HepG2 (cell line): Measurements from ENCODE around the gene SLC1A5. TPM values are rescaled to one million over a fixed set of nuclear protein-coding genes. Genes with fewer than 3 reads are reported as not detected.

Source experiments
- ATAC-seq: fragments of 200-7000 bp; cut with Tn5 transposase; 3 replicates; pipeline ENCODE4 v1.9.1; 2020; ENCODE audit warnings: mild to moderate bottlenecking, moderate library complexity
- BruUV-seq: library from RNA; stranded (reverse); fragments of 400-500 nt; replicated peaks from 2 replicates; lab custom pipeline; 2021; lab: Mats Ljungman, UMichigan
- CTCF ChIA-PET: fragments of 300-600 bp; formaldehyde crosslinking; extraction: SDS; loops from one replicate; lab custom pipeline; 2021; ENCODE audit warnings: low total read pairs, inconsistent platforms, low intra/inter-chr PET ratio; lab: Yijun Ruan, JAX
- POLR2A ChIA-PET: fragments of 350-600 bp; sonication (Branson Sonifier 250); formaldehyde crosslinking; loops from one replicate; lab custom pipeline; 2020; ENCODE audit warnings: antibody characterized with exemption, inconsistent platforms; lab: Yijun Ruan, JAX
- DNase-seq: peaks from one replicate; pipeline ENCODE4 v3.0.0-alpha.2; 2015; ENCODE audit warnings: low spot score
- FAIRE-seq: peaks from 3 replicates; lab custom pipeline; 2011; peaks lifted over from hg19 to GRCh38; lab: Jason Lieb, UNC
- H2AFZ ChIP-seq: one replicate; pipeline ENCODE4 v1.6.1; 2011; ENCODE audit warnings: low read length, inconsistent platforms
- H3K27ac ChIP-seq: fragments of 300-600 bp; 3 replicates; pipeline ENCODE4 v1.8.0; 2011; ENCODE audit warnings: mixed run types, mild to moderate bottlenecking, mixed read lengths, low read length, inconsistent platforms; ENCODE audit not compliant: insufficient read depth; ENCODE audit errors: extremely low read length
- H3K27me3 ChIP-seq, 2 experiments: fragments of 200-600 bp in 1 of 2; 2 replicates in 1 of 2; 3 replicates in 1 of 2; pipeline versions ENCODE4 v1.6.0 to v1.8.0; 2011; ENCODE audit warnings: low read length in 2 of 2, mild to moderate bottlenecking in 2 of 2, moderate library complexity in 2 of 2, inconsistent platforms in 1 of 2; ENCODE audit not compliant: insufficient read depth in 2 of 2, control insufficient read depth in 1 of 2
- H3K36me3 ChIP-seq, 2 experiments: fragments of 200-600 bp in 1 of 2; replicated peaks in 1 of 2; 2 replicates in 1 of 2; 3 replicates in 1 of 2; pipeline versions ENCODE4 v1.5.1 to v1.8.0; 2011; ENCODE audit warnings: low read length in 2 of 2, inconsistent platforms in 1 of 2; ENCODE audit not compliant: insufficient read depth in 2 of 2, control insufficient read depth in 1 of 2
- H3K4me1 ChIP-seq: 2 replicates; pipeline ENCODE4 v1.5.1; 2012; ENCODE audit warnings: low read length, inconsistent platforms; ENCODE audit not compliant: insufficient read depth
- H3K4me2 ChIP-seq: 2 replicates; pipeline ENCODE4 v1.6.0; 2011; ENCODE audit warnings: low read depth, low read length, inconsistent platforms
- H3K4me3 ChIP-seq, 3 experiments: fragments of 200-600 bp in 1 of 3; sonication (generic), shearing (Covaris generic) in 1 of 3; replicated peaks in 1 of 3; 2 replicates each; pipeline ENCODE4 v1.5.1; 2011 to 2016; ENCODE audit warnings: low read length in 3 of 3, inconsistent platforms in 2 of 3, low read depth in 2 of 3, mild to moderate bottlenecking in 2 of 3, control low read depth in 1 of 3, mixed read lengths in 1 of 3; ENCODE audit not compliant: insufficient read depth in 1 of 3
- H3K79me2 ChIP-seq: one replicate; pipeline ENCODE4 v1.6.1; 2011; ENCODE audit warnings: low read length, inconsistent platforms; ENCODE audit not compliant: insufficient read depth
- H3K9ac ChIP-seq: 2 replicates; pipeline ENCODE4 v1.6.0; 2011; ENCODE audit warnings: mild to moderate bottlenecking, low read depth, low read length, inconsistent platforms; ENCODE audit not compliant: insufficient read depth
- H3K9me3 ChIP-seq: 2 replicates; pipeline ENCODE4 v1.5.1; 2012; ENCODE audit warnings: mild to moderate bottlenecking, low read length
- H4K20me1 ChIP-seq: 2 replicates; pipeline ENCODE4 v1.6.0; 2011; ENCODE audit warnings: inconsistent platforms, mild to moderate bottlenecking, low read length, moderate library complexity; ENCODE audit not compliant: insufficient read depth
- AHR ChIP-seq: IDR thresholded peaks from 2 replicates; pipeline ENCODE4 v1.6.1; 2018; ENCODE audit warnings: missing genetic modification reagents, missing compliant biosample characterization
- HNRNPL ChIP-seq: fragments of 200-400 bp; formaldehyde crosslinking; IDR thresholded peaks from 2 replicates; pipeline ENCODE4 v1.6.1; 2017; ENCODE audit warnings: mild to moderate bottlenecking, low read depth, low read length
- MTA1 ChIP-seq: sonication (generic); formaldehyde crosslinking; IDR thresholded peaks from 2 replicates; pipeline ENCODE4 v1.4.0; 2020; ENCODE audit warnings: missing genetic modification reagents, mild to moderate bottlenecking, borderline replicate concordance
- PCBP1 ChIP-seq: fragments of 200-400 bp; formaldehyde crosslinking; IDR thresholded peaks from 2 replicates; pipeline ENCODE4 v1.6.1; 2017; ENCODE audit warnings: mild to moderate bottlenecking, low read depth, low read length, borderline replicate concordance
- PCBP2 ChIP-seq: fragments of 200-400 bp; formaldehyde crosslinking; optimal IDR thresholded peaks from 2 replicates; pipeline ENCODE3; 2018; ENCODE audit warnings: low read length, low read depth; ENCODE audit not compliant: poor library complexity, severe bottlenecking
- SAP130 ChIP-seq: IDR thresholded peaks from 2 replicates; pipeline ENCODE4 v1.6.1; 2016; ENCODE audit warnings: low read depth
- SRSF1 ChIP-seq: fragments of 200-400 bp; formaldehyde crosslinking; optimal IDR thresholded peaks from 2 replicates; pipeline ENCODE3; 2017; ENCODE audit warnings: mild to moderate bottlenecking, low read depth, low read length, moderate library complexity
- TCF7 ChIP-seq: sonication (generic); IDR thresholded peaks from 2 replicates; pipeline ENCODE4 v1.6.1; 2016; ENCODE audit warnings: antibody characterized with exemption, low read depth
- ZNF263 ChIP-seq: sonication (generic); formaldehyde crosslinking; IDR thresholded peaks from 2 replicates; pipeline ENCODE4 v1.4.0; 2020; ENCODE audit warnings: missing genetic modification reagents
- ZNF761 ChIP-seq: sonication (generic); formaldehyde crosslinking; conservative IDR thresholded peaks from 2 replicates; pipeline ENCODE4 v1.4.0; 2020; ENCODE audit warnings: mild to moderate bottlenecking, missing genetic modification reagents
- ZSCAN12 ChIP-seq: sonication (generic); formaldehyde crosslinking; IDR thresholded peaks from 2 replicates; pipeline ENCODE4 v1.9.0; 2021; ENCODE audit warnings: mild to moderate bottlenecking, missing genetic modification reagents
- WGBS: methylation state at CpG from one replicate; pipeline ENCODE4 v1.1.6; 2017; ENCODE audit warnings: low lambda C conversion rate; 5-methylcytosine and 5-hydroxymethylcytosine counted together
- in situ Hi-C: cut with HindIII; loops from 2 replicates; pipeline ENCODE4 v1.10.0; 2017; ENCODE audit warnings: low pct_unique_long_range_greater_than_20kb; ENCODE audit not compliant: extremely low pct_ligation_motif_present
- intact Hi-C: fragments of 100-400 bp; cut with micrococcal nuclease; formaldehyde crosslinking; loops from one replicate; pipeline ENCODE4 v1.10.0; 2022; ENCODE audit not compliant: unreplicated experiment
- polyA plus RNA-seq, 8 experiments: library from polyadenylated mRNA; depleted of rRNA in 3 of 8; stranded (reverse) in 7 of 8; unstranded in 1 of 8; fragments of >200 nt; fragmentation: Illumina TruSeq in 4 of 8; extraction: Trizol in 4 of 8; gene quantifications; 2 replicates each; pipeline versions ENCODE4 v1.2.1 to v1.2.3, GENCODE V29; 2011 to 2016; ENCODE audit warnings: low read depth in 4 of 8, missing spikeins in 1 of 8, mixed read lengths in 1 of 8; ENCODE audit not compliant: insufficient read depth in 1 of 8
- total RNA-seq, 5 experiments: library from RNA; depleted of rRNA; stranded (reverse); fragments of >200 nt; fragmentation: Illumina TruSeq; extraction: Trizol; gene quantifications; 2 replicates each; pipeline ENCODE4 v1.2.3, GENCODE V29; 2016; ENCODE audit warnings: low read depth in 1 of 5
- TF ChIP-seq, protein P1 (sequence below): sonication (generic); formaldehyde crosslinking; IDR thresholded peaks from 2 replicates; pipeline ENCODE4 v1.5.0; 2020; ENCODE audit warnings: mild to moderate bottlenecking, missing genetic modification reagents
- TF ChIP-seq, protein P2 (sequence below): sonication (generic); formaldehyde crosslinking; IDR thresholded peaks from 2 replicates; pipeline ENCODE4 v1.4.0; 2020; ENCODE audit warnings: mild to moderate bottlenecking, missing genetic modification reagents
- TF ChIP-seq, protein P3 (sequence below): IDR thresholded peaks from 2 replicates; pipeline ENCODE4 v1.6.1; 2012; ENCODE audit warnings: inconsistent platforms
- TF ChIP-seq, protein P4 (sequence below): IDR thresholded peaks from 2 replicates; pipeline ENCODE4 v1.6.1; 2016; ENCODE audit warnings: mild to moderate bottlenecking, missing biosample characterization, missing genetic modification reagents

SLC1A5 gene
- total and polyA plus RNA-seq, 2 of the 13 experiments (the other 11 are each of a cell fraction or from before 2014, with no cell fraction given): 120 to 159 TPM

DNA sequence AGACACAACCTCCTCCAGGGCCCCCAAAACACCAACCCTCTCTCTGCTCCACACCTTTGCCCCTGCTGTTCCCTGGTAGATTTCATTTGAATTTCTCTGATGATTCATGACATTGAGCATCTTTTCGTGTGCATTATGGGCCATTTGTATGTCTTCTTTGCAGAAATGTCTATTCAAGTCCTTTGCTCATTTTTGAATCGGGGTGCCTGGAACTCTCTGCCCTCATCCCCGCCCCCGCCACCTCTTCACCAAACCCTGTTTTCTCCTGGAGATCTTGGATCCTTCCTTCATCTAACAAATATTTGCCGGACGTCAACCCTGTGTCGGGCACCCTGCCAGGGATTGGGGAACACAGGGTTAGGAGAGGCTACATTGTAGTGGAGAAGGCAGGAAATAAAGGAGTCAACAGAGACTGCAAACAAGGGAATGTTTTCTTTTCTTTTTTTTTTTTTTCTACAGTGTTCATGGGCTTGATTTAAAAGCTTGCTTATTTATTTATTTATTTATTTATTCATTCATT, 25.5 kb upstream of the SLC1A5 start (continued):
- TF ChIP-seq SRSF1: no peak

DNA sequence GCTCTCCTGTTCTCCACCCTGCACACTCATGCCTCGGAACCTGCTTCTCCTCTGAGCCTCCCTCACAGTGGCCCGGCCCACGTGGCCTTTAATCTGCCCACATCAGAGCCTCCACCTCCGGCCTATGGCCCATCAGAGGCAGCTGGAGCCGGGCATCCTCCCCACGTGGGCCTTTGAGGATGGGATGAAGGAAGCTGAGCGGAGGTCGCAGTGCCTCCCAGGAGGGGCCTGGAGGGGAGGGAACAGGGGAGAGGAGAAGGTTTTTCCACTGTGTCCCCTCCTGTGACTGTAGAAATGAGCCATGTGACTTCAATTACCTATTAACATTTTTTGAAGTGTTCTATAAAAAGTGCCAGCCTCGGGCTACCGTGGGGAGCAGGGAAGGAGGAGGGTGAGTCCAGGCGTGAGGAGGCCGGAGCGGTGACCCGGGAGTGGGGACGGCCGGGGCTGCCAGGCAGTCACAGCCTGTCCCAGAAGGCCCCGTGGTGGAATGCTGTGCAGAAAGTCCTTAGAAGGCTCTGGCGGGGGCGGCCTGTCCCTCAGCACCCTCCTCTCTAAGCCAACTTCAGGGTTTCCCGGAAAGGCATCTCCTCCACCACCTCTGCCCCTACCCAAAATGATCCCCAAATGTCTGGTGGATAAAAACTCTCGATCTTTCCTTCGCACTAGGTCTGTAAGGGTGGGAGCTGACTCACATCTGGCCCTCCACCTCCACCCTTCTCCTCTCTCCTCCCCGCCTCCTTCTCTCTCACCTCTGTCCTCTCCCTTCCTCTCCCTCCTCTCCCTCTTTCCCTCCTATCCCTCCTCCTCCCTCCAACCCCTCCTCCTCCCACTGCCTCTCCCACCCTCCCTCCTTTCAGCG, 24.8 kb upstream of the SLC1A5 start:
- Histone ChIP-seq H3K79me2 (no peaks in the 10 kb centered on the region), H3K27me3 (peaks cover 0 to 12% of the 10 kb centered on the region in 2 experiments; a peak in 4 of 5 replicates), H4K20me1 (no peaks in the 10 kb centered on the region), H3K9me3 (no peaks in the 10 kb centered on the region), H3K36me3 (no peaks in the 10 kb centered on the region), H3K4me1 (peaks cover 44% of the 10 kb centered on the region), H3K9ac (no peak overlapping the region), H3K27ac (no peak overlapping the region), H3K4me2 (peak overlapping the region; percentile 72), H3K4me3 (peak overlapping the region; percentile 7 to 58 (median 10); a peak in 3 of 6 replicates), H2AFZ (no peak overlapping the region)
- DNase-seq (peak; percentile 26), FAIRE-seq (no peak), ATAC-seq (peak; percentile 67)
- no TSS peak for BruUV-seq
- in situ Hi-C loops (no loop called here), intact Hi-C loops (no loop called here)
- CTCF ChIA-PET: no interaction called here
- POLR2A ChIA-PET: interaction anchor here (1.3 to 1.7 kb wide), 3 partner anchors 9 to 25 kb away, joined by 3 to 6 read pairs (median 3); partner anchors contain the start of gene SLC1A5
- 3% methylated on average over 24 of the region's 24 CpGs for WGBS
- TF ChIP-seq, protein P1, sequence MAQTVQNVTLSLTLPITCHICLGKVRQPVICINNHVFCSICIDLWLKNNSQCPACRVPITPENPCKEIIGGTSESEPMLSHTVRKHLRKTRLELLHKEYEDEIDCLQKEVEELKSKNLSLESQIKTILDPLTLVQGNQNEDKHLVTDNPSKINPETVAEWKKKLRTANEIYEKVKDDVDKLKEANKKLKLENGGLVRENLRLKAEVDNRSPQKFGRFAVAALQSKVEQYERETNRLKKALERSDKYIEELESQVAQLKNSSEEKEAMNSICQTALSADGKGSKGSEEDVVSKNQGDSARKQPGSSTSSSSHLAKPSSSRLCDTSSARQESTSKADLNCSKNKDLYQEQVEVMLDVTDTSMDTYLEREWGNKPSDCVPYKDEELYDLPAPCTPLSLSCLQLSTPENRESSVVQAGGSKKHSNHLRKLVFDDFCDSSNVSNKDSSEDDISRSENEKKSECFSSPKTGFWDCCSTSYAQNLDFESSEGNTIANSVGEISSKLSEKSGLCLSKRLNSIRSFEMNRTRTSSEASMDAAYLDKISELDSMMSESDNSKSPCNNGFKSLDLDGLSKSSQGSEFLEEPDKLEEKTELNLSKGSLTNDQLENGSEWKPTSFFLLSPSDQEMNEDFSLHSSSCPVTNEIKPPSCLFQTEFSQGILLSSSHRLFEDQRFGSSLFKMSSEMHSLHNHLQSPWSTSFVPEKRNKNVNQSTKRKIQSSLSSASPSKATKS (CRISPR knock-in tag): no peak
- TF ChIP-seq ZSCAN12 (no peak), ZNF263 (peak; percentile 56; the same call in 1 of the 2 replicates), PCBP2 (peak; percentile 90), SAP130 (CRISPR knock-in tag) (0 out of 2 replicates have a peak, but pooled peaks have one; percentile 25), HNRNPL (0 out of 2 replicates have a peak, but pooled peaks have one; percentile 52), MTA1 (CRISPR knock-in tag) (no peak), TCF7 (0 out of 2 replicates have a peak, but pooled peaks have one; percentile 18), ZNF761 (CRISPR knock-in tag) (no peak), AHR (CRISPR knock-in tag) (0 out of 2 replicates have a peak, but pooled peaks have one; percentile 34), PCBP1 (0 out of 2 replicates have a peak, but pooled peaks have one; percentile 5)
- TF ChIP-seq, protein P2, sequence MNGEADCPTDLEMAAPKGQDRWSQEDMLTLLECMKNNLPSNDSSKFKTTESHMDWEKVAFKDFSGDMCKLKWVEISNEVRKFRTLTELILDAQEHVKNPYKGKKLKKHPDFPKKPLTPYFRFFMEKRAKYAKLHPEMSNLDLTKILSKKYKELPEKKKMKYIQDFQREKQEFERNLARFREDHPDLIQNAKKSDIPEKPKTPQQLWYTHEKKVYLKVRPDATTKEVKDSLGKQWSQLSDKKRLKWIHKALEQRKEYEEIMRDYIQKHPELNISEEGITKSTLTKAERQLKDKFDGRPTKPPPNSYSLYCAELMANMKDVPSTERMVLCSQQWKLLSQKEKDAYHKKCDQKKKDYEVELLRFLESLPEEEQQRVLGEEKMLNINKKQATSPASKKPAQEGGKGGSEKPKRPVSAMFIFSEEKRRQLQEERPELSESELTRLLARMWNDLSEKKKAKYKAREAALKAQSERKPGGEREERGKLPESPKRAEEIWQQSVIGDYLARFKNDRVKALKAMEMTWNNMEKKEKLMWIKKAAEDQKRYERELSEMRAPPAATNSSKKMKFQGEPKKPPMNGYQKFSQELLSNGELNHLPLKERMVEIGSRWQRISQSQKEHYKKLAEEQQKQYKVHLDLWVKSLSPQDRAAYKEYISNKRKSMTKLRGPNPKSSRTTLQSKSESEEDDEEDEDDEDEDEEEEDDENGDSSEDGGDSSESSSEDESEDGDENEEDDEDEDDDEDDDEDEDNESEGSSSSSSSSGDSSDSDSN: peak; percentile 52
- TF ChIP-seq, protein P3, sequence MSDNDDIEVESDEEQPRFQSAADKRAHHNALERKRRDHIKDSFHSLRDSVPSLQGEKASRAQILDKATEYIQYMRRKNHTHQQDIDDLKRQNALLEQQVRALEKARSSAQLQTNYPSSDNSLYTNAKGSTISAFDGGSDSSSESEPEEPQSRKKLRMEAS: peak; percentile 66
- TF ChIP-seq, protein P4, sequence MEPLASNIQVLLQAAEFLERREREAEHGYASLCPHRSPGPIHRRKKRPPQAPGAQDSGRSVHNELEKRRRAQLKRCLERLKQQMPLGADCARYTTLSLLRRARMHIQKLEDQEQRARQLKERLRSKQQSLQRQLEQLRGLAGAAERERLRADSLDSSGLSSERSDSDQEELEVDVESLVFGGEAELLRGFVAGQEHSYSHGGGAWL (CRISPR knock-in tag): 0 out of 2 replicates have a peak, but pooled peaks have one; percentile 24
